Endometrial microvascular endothelial cells (primary cell): ENCODE measurements around the gene GAREM1. TPM values are rescaled to one million over a fixed set of nuclear protein-coding genes. Genes with fewer than 3 reads are reported as not detected.
"Not testable (repeated sequence)": the region's sequence is repeated elsewhere in the genome, so short reads cannot be mapped to it uniquely, and the experiment has no call there.

ENCODE experiments used
- in situ Hi-C: cut with HindIII; loops from 2 replicates; pipeline ENCODE4 v1.10.0; 2017; ENCODE audit warnings: low sequenced_read_pairs, low pct_unique_long_range_greater_than_20kb; ENCODE audit errors: inconsistent ontology term
- total RNA-seq: library from RNA; depleted of rRNA; stranded (reverse); fragments of >200 nt; gene quantifications from one replicate; pipeline ENCODE4 v1.2.3, GENCODE V29; 2015; ENCODE audit errors: inconsistent ontology term

The GAREM1 gene
- not detected for total RNA-seq

- in situ Hi-C loops: loop anchor here (25.0 kb wide), 1 partner anchor 184 kb away; no protein-coding TSS in a partner anchor
Observed at GRCh38 chr18:32470714-32471633, at the start of gene GAREM1. Gene GAREM1, minus strand, starts transcription at chr18:32470882. Its CDS starts 454 bp downstream, at chr18:32470428.

GRCh38 chr18:32511147-32511546, 40.5 kb upstream of the GAREM1 start:
- in situ Hi-C loops: no loop called here

DNA sequence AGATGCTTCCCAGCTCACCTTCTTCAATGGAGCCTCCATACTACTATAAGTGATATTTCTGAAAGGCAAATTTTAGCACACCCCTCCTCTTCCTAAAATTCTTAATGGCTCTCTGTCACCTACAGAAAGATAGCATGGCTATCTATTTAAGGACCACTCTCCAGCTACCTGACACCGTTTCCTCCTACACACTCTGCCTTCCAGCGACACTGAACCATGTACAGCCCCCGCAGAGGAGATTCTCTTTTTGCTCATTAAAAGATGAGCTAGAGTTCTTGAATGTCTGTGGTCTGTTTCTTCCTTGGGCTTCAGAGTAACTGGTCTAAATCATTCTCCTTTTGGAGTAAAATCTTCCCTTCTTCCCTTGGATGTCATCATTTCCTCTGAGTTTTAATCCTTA, 38.4 kb upstream of the GAREM1 start:
- in situ Hi-C loops: no loop called here

DNA sequence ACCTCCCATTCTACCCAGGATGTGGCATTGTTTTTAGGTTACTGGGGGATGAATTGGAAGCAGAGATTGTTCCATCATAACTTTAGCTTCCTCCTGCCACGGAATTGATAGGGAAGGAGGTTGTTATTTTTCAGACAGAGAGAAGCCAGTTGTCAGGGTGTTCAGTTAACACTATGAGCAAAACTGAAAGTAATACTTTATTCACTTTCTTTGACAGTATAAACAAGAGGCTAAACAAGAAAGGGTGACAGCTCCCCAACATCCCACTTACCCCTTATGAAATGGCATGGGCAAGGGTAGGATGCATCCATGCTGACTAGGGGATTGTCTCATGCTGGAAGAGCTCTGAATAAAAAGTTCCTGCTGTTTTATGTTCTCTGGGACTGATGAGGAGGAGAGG, 36.4 kb upstream of the GAREM1 start:
- in situ Hi-C loops: no loop called here

DNA sequence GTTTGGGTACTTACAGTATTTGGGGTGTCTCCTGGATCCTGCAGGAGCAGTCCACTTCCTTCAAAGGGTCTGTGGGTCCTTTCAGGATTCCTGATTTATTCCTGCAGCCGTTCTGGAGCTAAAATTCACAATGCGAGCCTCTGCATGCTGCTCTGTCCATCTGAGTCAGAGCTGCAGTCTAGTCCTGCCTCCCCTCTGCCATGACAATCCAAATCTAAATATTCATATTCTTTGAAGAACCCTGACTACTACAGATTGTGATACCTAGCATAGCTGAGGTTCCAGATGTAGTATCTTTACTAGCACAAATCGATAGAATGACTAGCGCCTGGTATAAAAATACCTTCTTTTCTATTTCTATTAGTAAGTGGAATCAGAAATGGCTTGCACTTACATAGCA, 31.3 kb upstream of the GAREM1 start:
- in situ Hi-C loops: no loop called here

- in situ Hi-C loops: not testable (repeated sequence)
Observed at GRCh38 chr18:32501242-32501641, 30.6 kb upstream of the GAREM1 start.

GRCh38 chr18:32483002-32483401, 12.3 kb upstream of the GAREM1 start:
- in situ Hi-C loops: no loop called here

DNA sequence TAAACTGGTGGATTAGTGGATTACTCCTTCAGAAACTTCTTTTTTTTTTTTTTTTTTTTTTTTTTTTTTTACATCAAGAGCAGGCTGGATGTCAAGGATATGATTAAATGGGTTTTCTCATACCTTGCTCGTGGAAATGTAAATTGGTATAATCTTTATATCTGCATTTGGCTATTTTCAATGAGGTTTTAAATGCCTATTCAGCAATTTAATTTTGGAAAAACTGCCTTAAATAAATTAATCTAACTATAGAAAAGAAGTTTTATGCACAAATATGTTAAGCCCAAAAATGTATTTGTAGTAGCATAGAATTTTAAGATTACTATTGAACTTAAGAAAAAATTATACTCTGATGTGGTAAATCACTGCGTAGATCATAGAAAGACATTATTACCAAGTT, 11.4 kb upstream of the GAREM1 start:
- in situ Hi-C loops: no loop called here

- in situ Hi-C loops: no loop called here
Observed at GRCh38 chr18:32480581-32480980, 9.9 kb upstream of the GAREM1 start.

DNA sequence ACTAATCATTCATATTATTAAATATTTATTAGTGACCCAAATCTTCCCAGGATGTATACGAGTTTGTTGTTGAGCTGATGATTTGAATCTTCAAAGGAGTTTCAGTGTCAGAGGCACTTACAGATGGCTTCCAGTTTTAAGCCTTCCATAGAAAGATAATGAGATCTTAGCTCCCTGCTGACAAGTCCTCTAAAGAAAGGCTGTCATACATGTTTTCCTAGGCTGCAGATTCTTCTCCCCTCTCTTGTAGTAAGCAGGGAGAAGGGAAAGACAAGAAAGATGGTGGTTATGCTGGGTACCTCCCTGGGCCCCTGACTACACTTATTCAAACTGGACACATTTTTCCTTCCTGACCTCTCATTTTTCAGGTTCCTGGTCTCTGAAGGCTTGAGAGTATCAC, 8.1 kb upstream of the GAREM1 start:
- in situ Hi-C loops: no loop called here

- in situ Hi-C loops: no loop called here
Observed at GRCh38 chr18:32478317-32478716, 7.6 kb upstream of the GAREM1 start.

DNA sequence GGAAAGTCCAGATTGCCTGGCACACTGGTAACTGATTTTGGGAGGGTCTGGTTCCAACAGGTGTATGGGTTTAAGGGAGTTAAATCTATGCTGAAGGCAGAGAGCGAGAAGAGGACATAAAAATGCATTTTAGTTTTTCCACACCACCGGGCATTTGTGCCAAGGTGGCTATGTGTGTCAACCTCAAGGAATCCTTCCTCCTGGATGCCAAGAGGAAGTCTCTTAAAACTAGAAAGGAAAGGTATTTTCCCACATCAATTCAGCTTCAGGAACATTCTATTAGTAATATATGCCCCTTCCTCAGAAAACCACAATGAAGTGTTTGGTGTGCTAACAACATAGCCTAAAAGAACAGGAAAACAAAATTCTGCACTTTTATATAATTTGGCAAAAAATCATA, 5.4 kb upstream of the GAREM1 start:
- in situ Hi-C loops: no loop called here

GRCh38 chr18:32475069-32475468, 4.4 kb upstream of the GAREM1 start:
- in situ Hi-C loops: not testable (repeated sequence)

GRCh38 chr18:32473325-32473724, 2.6 kb upstream of the GAREM1 start:
- in situ Hi-C loops: loop anchor here (25.0 kb wide), 1 partner anchor 186 kb away; no protein-coding TSS in a partner anchor

- in situ Hi-C loops: loop anchor here (25.0 kb wide), 1 partner anchor 186 kb away; no protein-coding TSS in a partner anchor
Observed at GRCh38 chr18:32472841-32473240, 2.2 kb upstream of the GAREM1 start.

GRCh38 chr18:32470460-32470713, 295 bp downstream of the GAREM1 start:
- in situ Hi-C loops: loop anchor here (25.0 kb wide), 1 partner anchor 183 kb away; no protein-coding TSS in a partner anchor

DNA sequence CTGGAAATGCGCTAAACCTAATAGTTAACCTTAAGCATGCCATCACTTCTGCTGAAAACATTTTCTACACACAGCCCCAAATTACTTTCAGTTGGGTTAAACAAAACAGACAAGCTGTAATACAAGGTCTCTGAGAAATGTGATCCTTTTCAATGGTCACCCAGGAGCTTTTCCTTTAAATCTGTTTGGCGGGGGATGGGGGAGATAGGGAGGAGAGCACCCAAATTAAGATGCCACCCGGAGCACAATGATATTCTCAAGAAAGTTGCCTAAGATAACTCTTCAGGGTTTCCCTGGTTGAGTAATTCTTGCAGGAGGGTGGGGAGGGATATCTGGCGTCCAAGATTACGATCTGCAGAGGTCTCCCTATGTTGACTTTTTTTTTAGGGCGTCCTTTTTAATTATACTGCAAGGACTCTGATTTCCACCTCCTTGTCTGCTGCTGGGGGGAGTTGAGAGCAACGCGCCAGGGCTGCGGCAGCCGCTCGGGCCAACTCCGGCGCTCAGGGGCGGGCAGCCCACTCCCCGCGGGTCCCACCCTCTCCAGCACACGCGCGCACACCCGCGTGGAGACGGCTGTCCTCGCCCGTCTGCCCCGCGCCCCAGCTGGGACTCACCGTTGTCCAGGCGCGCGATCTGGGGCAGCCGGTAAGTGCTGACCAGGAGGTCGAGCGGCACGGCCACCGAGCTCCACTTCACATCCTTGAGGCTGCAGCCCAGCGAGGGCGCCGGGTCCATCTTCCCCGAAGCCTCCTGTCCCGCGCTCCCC, 807 bp downstream of the GAREM1 start:
- in situ Hi-C loops: loop anchor here (25.0 kb wide), 1 partner anchor 183 kb away; no protein-coding TSS in a partner anchor

DNA sequence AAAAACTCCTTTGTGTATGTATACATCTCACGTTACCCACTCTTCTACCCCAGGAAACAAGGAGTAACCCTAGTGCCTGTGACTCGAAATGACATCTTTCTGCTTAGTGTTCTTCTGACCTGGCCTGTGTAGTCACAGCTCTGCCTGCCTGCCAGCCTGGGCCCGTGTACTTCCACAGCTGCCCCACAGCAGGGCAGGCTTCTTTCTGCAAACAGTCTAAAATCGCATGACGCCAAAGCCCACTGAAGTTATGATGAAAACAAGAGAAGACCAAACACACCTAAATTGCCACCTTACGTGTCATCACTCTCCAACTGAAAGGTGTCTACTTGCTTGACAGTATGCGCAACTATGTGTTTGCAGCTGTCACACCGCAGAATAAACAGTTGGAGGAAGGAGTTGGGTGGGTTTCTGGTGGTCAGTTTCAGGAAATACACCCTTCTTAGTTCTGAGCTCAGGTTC, 1.5 kb downstream of the GAREM1 start:
- in situ Hi-C loops: loop anchor here (25.0 kb wide), 1 partner anchor 182 kb away; no protein-coding TSS in a partner anchor

GRCh38 chr18:32468147-32468845, 2.4 kb downstream of the GAREM1 start:
- in situ Hi-C loops: loop anchor here (25.0 kb wide), 1 partner anchor 181 kb away; no protein-coding TSS in a partner anchor
